WTC11 (cell line): ENCODE measurements around the gene CENATAC. TPM values are rescaled to one million over a fixed set of nuclear protein-coding genes. Genes with fewer than 3 reads are reported as not detected.

Experiments
- ATAC-seq: fragments of 200-7000 bp; cut with Tn5 transposase; 2 replicates; pipeline ENCODE4 v1.10.0; 2021; ENCODE audit warnings: mild to moderate bottlenecking, moderate library complexity
- CTCF ChIA-PET: fragments of 300-600 bp; sonication (Branson Sonifier 250); formaldehyde crosslinking; loops from one replicate; lab custom pipeline; 2021; ENCODE audit warnings: antibody characterized with exemption; lab: Charles Lee
- POLR2A ChIA-PET: fragments of 350-600 bp; sonication (Branson Sonifier 250); formaldehyde crosslinking; loops from one replicate; lab custom pipeline; 2021; ENCODE audit warnings: antibody characterized with exemption; lab: Charles Lee
- DNase-seq: peaks from one replicate; pipeline ENCODE4 v3.0.0; 2021; ENCODE audit warnings: low spot score
- H3K27ac Mint-ChIP-seq: 2 replicates; pipeline ENCODE4 v1.8.0; 2021; ENCODE audit warnings: mixed read lengths
- H3K27me3 Mint-ChIP-seq: 2 replicates; pipeline ENCODE4 v1.8.0; 2021; ENCODE audit warnings: low read depth, mild to moderate bottlenecking, moderate library complexity, mixed read lengths
- H3K36me3 Mint-ChIP-seq: 2 replicates; pipeline ENCODE4 v1.8.0; 2021; ENCODE audit warnings: mixed read lengths
- H3K4me1 Mint-ChIP-seq: 2 replicates; pipeline ENCODE4 v1.8.0; 2022; ENCODE audit warnings: mixed read lengths
- H3K4me3 Mint-ChIP-seq: 2 replicates; pipeline ENCODE4 v1.8.0; 2021; ENCODE audit warnings: mild to moderate bottlenecking, moderate library complexity, mixed read lengths
- H3K9me3 Mint-ChIP-seq: 2 replicates; pipeline ENCODE4 v1.8.0; 2021; ENCODE audit warnings: mixed read lengths
- ATF3 ChIP-seq: sonication (generic); formaldehyde crosslinking; conservative IDR thresholded peaks from 2 replicates; pipeline ENCODE4 v1.8.1; 2022; ENCODE audit warnings: mild to moderate bottlenecking, missing genetic modification reagents
- CREB1 ChIP-seq: sonication (generic); formaldehyde crosslinking; IDR thresholded peaks from 2 replicates; pipeline ENCODE4 v1.8.0; 2023; ENCODE audit warnings: mild to moderate bottlenecking, missing genetic modification reagents
- CTCF ChIP-seq: fragments of 200-600 bp; IDR thresholded peaks from 2 replicates; pipeline ENCODE4 v1.8.0; 2022; ENCODE audit warnings: antibody characterized with exemption
- E2F1 ChIP-seq: sonication (generic); formaldehyde crosslinking; IDR thresholded peaks from 2 replicates; pipeline ENCODE4 v1.8.0; 2022; ENCODE audit warnings: mild to moderate bottlenecking, missing genetic modification reagents
- E2F5 ChIP-seq: sonication (generic); formaldehyde crosslinking; IDR thresholded peaks from 2 replicates; pipeline ENCODE4 v1.8.1; 2022; ENCODE audit warnings: mild to moderate bottlenecking, moderate library complexity, missing genetic modification reagents
- HMGA2 ChIP-seq: fragments of 250-450 bp; sonication (Bioruptor Pico); IDR thresholded peaks from 2 replicates; pipeline ENCODE4 v1.4.0; 2021; ENCODE audit warnings: mild to moderate bottlenecking, moderate library complexity
- JUN ChIP-seq: sonication (generic); formaldehyde crosslinking; IDR thresholded peaks from 2 replicates; pipeline ENCODE4 v1.8.0; 2023; ENCODE audit warnings: mild to moderate bottlenecking, missing genetic modification reagents
- MYBL2 ChIP-seq: sonication (generic); formaldehyde crosslinking; IDR thresholded peaks from 2 replicates; pipeline ENCODE4 v1.8.1; 2023; ENCODE audit warnings: mild to moderate bottlenecking, moderate library complexity, missing genetic modification reagents
- NFYB ChIP-seq: sonication (generic); formaldehyde crosslinking; conservative IDR thresholded peaks from 2 replicates; pipeline ENCODE4 v1.8.0; 2022; ENCODE audit warnings: low read depth, missing genetic modification reagents
- OVOL2 ChIP-seq: fragments of 250-450 bp; sonication (Bioruptor Pico); IDR thresholded peaks from 2 replicates; pipeline ENCODE4 v1.9.0; 2021; ENCODE audit warnings: mild to moderate bottlenecking, borderline replicate concordance
- PRRX2 ChIP-seq: fragments of 250-450 bp; sonication (Bioruptor Pico); IDR thresholded peaks from 2 replicates; pipeline ENCODE4 v1.8.0; 2021; ENCODE audit warnings: mild to moderate bottlenecking
- RORB ChIP-seq: fragments of 250-450 bp; sonication (Bioruptor Pico); IDR thresholded peaks from 2 replicates; pipeline ENCODE4 v1.9.0; 2021; ENCODE audit warnings: mild to moderate bottlenecking
- STAT6 ChIP-seq: sonication (generic); formaldehyde crosslinking; conservative IDR thresholded peaks from 2 replicates; pipeline ENCODE4 v1.8.1; 2023; ENCODE audit warnings: mild to moderate bottlenecking, low read depth, missing genetic modification reagents, moderate library complexity
- ZBTB21 ChIP-seq: sonication (generic); formaldehyde crosslinking; IDR thresholded peaks from 2 replicates; pipeline ENCODE4 v1.8.1; 2023; ENCODE audit warnings: mild to moderate bottlenecking, missing genetic modification reagents, borderline replicate concordance
- ZNF232 ChIP-seq: sonication (generic); formaldehyde crosslinking; IDR thresholded peaks from 2 replicates; pipeline ENCODE4 v1.8.0; 2022; ENCODE audit warnings: mild to moderate bottlenecking, missing genetic modification reagents
- ZNF317 ChIP-seq: sonication (generic); formaldehyde crosslinking; IDR thresholded peaks from 2 replicates; pipeline ENCODE4 v1.8.1; 2023; ENCODE audit warnings: low read depth, mild to moderate bottlenecking, moderate library complexity, missing genetic modification reagents, borderline replicate concordance
- ZNF532 ChIP-seq: fragments of 250-450 bp; sonication (Bioruptor Pico); IDR thresholded peaks from 2 replicates; pipeline ENCODE4 v1.9.0; 2021; ENCODE audit warnings: mild to moderate bottlenecking, borderline replicate concordance
- total RNA-seq: library from RNA; stranded (reverse); gene quantifications from 3 replicates; pipeline ENCODE4 v1.2.3, GENCODE V29; 2021

The CENATAC gene
- total RNA-seq, 1 experiment from 2014 or later: 41.7 TPM

- ATAC-seq (peak; percentile 83), DNase-seq (peak; percentile 41)
- no peak for TF ChIP-seq ZNF317 (CRISPR knock-in tag)
- peak; percentile 36 for TF ChIP-seq CTCF
- no peak for TF ChIP-seq NFYB
- no peak overlapping the region for H3K4me3 Mint-ChIP-seq
- peak overlapping the region; percentile 54 for H3K27ac Mint-ChIP-seq
- peaks cover 45% of the 10 kb centered on the region for H3K36me3 Mint-ChIP-seq
- peaks cover 11% of the 10 kb centered on the region for H3K4me1 Mint-ChIP-seq
- H3K27me3 Mint-ChIP-seq: no peaks in the 10 kb centered on the region
- ChIA-PET CTCF (interaction anchor here (1.0 kb wide), 1 partner anchor 26 kb away, joined by 3 read pairs; no protein-coding TSS in a partner anchor), POLR2A (no interaction called here)
- H3K9me3 Mint-ChIP-seq: no peaks in the 10 kb centered on the region
Measured at GRCh38 chr11:119044708-119045107, 46.8 kb downstream of the CENATAC start.

GRCh38 chr11:119046489-119046888 lies 48.6 kb downstream of the CENATAC start:
- peaks cover 56% of the 10 kb centered on the region for H3K36me3 Mint-ChIP-seq
- CTCF ChIA-PET: no interaction called here
- DNase-seq (no peak), ATAC-seq (no peak)
- H3K27ac Mint-ChIP-seq: no peak overlapping the region
- TF ChIP-seq ZNF532 (no peak), E2F5 (CRISPR knock-in tag) (no peak), STAT6 (CRISPR knock-in tag) (no peak), ZBTB21 (no peak), HMGA2 (no peak), ZNF232 (CRISPR knock-in tag) (no peak), RORB (CRISPR knock-in tag) (no peak), ATF3 (CRISPR knock-in tag) (no peak), CREB1 (CRISPR knock-in tag) (no peak), OVOL2 (no peak), MYBL2 (CRISPR knock-in tag) (no peak), JUN (CRISPR knock-in tag) (no peak), E2F1 (CRISPR knock-in tag) (no peak), PRRX2 (CRISPR knock-in tag) (no peak)
- TF ChIP-seq, all 79 proteins: peak for 0
- H3K4me1 Mint-ChIP-seq: peaks cover 7% of the 10 kb centered on the region
- H3K4me3 Mint-ChIP-seq: no peak overlapping the region
- no peaks in the 10 kb centered on the region for H3K27me3 Mint-ChIP-seq
- POLR2A ChIA-PET: interaction anchor here (2.1 kb wide), 1 partner anchor 10 kb away, joined by 8 read pairs; no protein-coding TSS in a partner anchor
- no peaks in the 10 kb centered on the region for H3K9me3 Mint-ChIP-seq
